Effector memory CD4-positive, alpha-beta T cell (primary cell): ENCODE results near the gene ZFHX3.
"Not testable (repeated sequence)": the region's sequence is repeated elsewhere in the genome, so short reads cannot be mapped to it uniquely, and the experiment has no call there.

Experiments used
- DNase-seq, 3 donors: peaks; one replicate each; pipeline ENCODE4 v3.0.0-alpha.2; 2020
- H3K27ac ChIP-seq: 2 replicates; pipeline ENCODE4 v1.7.0; 2013; ENCODE audit warnings: mild to moderate bottlenecking, low read length, moderate library complexity; ENCODE audit not compliant: insufficient read depth, poor library complexity, severe bottlenecking
- H3K27me3 ChIP-seq: replicated peaks from 2 replicates; pipeline ENCODE4 v1.7.0; 2013; ENCODE audit warnings: mild to moderate bottlenecking, low read length; ENCODE audit not compliant: insufficient read depth, control insufficient read depth, poor library complexity, severe bottlenecking
- H3K36me3 ChIP-seq: 2 replicates; pipeline ENCODE4 v1.7.0; 2013; ENCODE audit warnings: mild to moderate bottlenecking, low read length, moderate library complexity; ENCODE audit not compliant: control insufficient read depth, insufficient read depth
- H3K4me1 ChIP-seq: 2 replicates; pipeline ENCODE4 v1.7.0; 2013; ENCODE audit warnings: low read length, mild to moderate bottlenecking; ENCODE audit not compliant: control insufficient read depth, insufficient read depth, poor library complexity, severe bottlenecking
- H3K4me3 ChIP-seq: 2 replicates; pipeline ENCODE4 v1.7.0; 2013; ENCODE audit warnings: low read length, low read depth, mild to moderate bottlenecking; ENCODE audit not compliant: insufficient read depth, poor library complexity, severe bottlenecking
- H3K9me3 ChIP-seq: 2 replicates; pipeline ENCODE4 v1.7.0; 2013; ENCODE audit warnings: mild to moderate bottlenecking, low read length, moderate library complexity; ENCODE audit not compliant: control insufficient read depth

The ZFHX3 gene

GRCh38 chr16:72999541-73000019 is 48.3 kb downstream of the ZFHX3 start:
- Histone ChIP-seq H3K4me1 (no peaks in the 10 kb centered on the region), H3K36me3 (no peaks in the 10 kb centered on the region), H3K27me3 (no peaks in the 10 kb centered on the region), H3K9me3 (no peaks in the 10 kb centered on the region), H3K4me3 (no peak overlapping the region), H3K27ac (no peak overlapping the region)
- no peak for DNase-seq

GRCh38 chr16:72997141-72997542 is 50.8 kb downstream of the ZFHX3 start:
- Histone ChIP-seq H3K27me3 (no peaks in the 10 kb centered on the region), H3K9me3 (no peaks in the 10 kb centered on the region), H3K4me3 (no peak overlapping the region), H3K4me1 (no peaks in the 10 kb centered on the region), H3K27ac (no peak overlapping the region), H3K36me3 (no peaks in the 10 kb centered on the region)
- no peak for DNase-seq

DNA sequence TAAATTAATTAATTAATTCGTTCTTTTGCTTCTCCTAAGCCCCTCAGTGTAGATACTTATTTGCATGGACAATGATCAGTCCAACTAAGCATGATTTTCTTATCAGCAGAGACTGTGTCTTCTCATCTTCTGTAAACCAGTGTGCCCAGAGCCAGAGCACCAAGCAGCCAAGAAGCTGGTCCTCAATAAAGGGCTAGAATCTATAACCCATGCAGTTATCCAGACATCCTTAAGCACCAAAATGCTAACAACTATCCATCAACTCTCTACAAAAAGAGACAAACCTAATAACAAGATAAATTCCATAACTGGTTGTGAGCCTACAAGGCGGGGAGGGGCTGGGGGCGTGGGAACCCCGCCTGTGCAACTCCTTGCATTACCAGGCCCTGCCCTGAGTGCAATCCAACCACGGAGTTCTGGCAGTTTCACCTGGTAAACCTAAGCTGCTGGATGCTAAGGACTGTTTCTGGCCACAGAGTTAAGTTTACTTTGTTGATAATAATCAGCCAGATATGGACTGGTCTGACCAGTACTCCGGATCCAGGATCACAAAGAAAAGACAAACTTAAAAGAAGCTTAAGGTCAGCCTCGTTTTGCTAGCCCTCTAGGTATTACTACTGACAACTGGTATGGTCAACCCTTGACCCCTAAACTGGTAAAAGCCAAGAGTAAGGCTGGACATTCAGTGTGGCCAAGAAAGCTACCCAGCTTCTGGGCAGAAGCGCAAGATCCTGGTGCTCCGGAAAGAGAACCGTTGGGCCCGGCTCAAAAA is 51.5 kb downstream of the ZFHX3 start:
- DNase-seq: no peak

GRCh38 chr16:72995882-72996270 is 52.1 kb downstream of the ZFHX3 start:
- H3K36me3 ChIP-seq, H3K9me3 ChIP-seq, H3K27me3 ChIP-seq, H3K27ac ChIP-seq, H3K4me3 ChIP-seq, DNase-seq, H3K4me1 ChIP-seq: not testable (repeated sequence)

More for the DNA sequence above, 51.5 kb downstream of the ZFHX3 start:
- H3K4me3 ChIP-seq: no peak overlapping the region
- no peaks in the 10 kb centered on the region for H3K4me1 ChIP-seq
- H3K36me3 ChIP-seq: no peaks in the 10 kb centered on the region
- no peak overlapping the region for H3K27ac ChIP-seq
- no peaks in the 10 kb centered on the region for H3K27me3 ChIP-seq
- H3K9me3 ChIP-seq: no peaks in the 10 kb centered on the region

- Histone ChIP-seq H3K36me3 (no peaks in the 10 kb centered on the region), H3K27ac (no peak overlapping the region), H3K27me3 (no peaks in the 10 kb centered on the region), H3K9me3 (no peaks in the 10 kb centered on the region), H3K4me3 (no peak overlapping the region), H3K4me1 (no peaks in the 10 kb centered on the region)
- DNase-seq: no peak
Observed at GRCh38 chr16:72995151-72995881, 52.6 kb downstream of the ZFHX3 start.

- Histone ChIP-seq H3K9me3 (no peaks in the 10 kb centered on the region), H3K27ac (no peak overlapping the region), H3K27me3 (no peaks in the 10 kb centered on the region), H3K4me1 (no peaks in the 10 kb centered on the region), H3K36me3 (no peaks in the 10 kb centered on the region), H3K4me3 (no peak overlapping the region)
- DNase-seq: no peak
Observed at GRCh38 chr16:72992142-72992601, 55.8 kb downstream of the ZFHX3 start.

GRCh38 chr16:72991644-72992043 is 56.3 kb downstream of the ZFHX3 start:
- Histone ChIP-seq H3K9me3 (no peaks in the 10 kb centered on the region), H3K27ac (no peak overlapping the region), H3K27me3 (no peaks in the 10 kb centered on the region), H3K4me3 (no peak overlapping the region), H3K4me1 (no peaks in the 10 kb centered on the region), H3K36me3 (no peaks in the 10 kb centered on the region)
- no peak for DNase-seq

DNA sequence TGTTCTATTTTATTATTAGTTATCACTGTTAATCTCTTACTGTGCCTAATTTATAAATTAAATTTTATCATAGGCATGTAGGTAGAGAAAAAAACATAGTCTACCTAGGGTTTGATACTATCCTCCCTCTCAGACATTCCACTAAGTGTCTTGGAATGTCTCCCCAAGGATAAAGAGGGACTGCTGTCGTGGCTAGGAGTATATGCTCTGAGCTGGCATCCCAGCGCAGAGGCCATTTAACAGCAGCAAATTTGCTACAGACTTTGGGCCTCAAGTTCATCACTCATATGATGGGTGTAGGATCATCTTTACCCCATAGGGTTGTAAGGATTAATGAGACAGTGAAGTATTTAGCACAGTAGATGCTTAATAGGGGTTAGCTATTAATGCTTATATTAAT is 56.7 kb downstream of the ZFHX3 start:
- no peak overlapping the region for H3K27ac ChIP-seq
- no peaks in the 10 kb centered on the region for H3K4me1 ChIP-seq
- no peak for DNase-seq
- H3K9me3 ChIP-seq: no peaks in the 10 kb centered on the region
- H3K27me3 ChIP-seq: no peaks in the 10 kb centered on the region
- H3K36me3 ChIP-seq: no peaks in the 10 kb centered on the region
- H3K4me3 ChIP-seq: no peak overlapping the region

DNA sequence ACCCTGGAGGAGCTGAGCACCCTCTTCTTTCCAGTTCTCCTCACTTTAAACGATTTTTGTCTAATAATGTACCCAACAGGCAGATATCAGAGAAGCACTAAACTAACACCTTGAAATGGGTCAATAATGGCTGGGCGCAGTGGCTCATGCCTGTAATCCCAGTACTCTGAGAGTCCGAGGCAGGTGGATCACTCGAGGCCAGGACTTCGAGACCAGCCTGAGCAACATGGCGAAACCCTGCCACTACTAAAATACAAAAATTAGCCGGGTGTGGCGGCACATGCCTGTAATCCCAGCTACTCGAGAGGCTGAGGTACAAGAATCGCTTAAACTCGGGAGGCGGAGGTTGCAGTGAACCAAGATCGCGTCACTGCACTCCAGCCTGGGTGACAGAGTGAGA is 57.4 kb downstream of the ZFHX3 start:
- Histone ChIP-seq H3K9me3 (no peaks in the 10 kb centered on the region), H3K36me3 (no peaks in the 10 kb centered on the region), H3K4me3 (no peak overlapping the region), H3K27me3 (no peaks in the 10 kb centered on the region), H3K4me1 (no peaks in the 10 kb centered on the region), H3K27ac (no peak overlapping the region)
- DNase-seq: no peak
